ENCODE measurements around the gene ETS1. TPM values are rescaled to one million over a fixed set of nuclear protein-coding genes. Genes with fewer than 3 reads are reported as not detected.

ETS1 gene
- total and polyA plus RNA-seq, 2 experiments from 2014 or later = 6.7 to 21.8 TPM

- DNase-seq (ENCODE audit: low spot score) = no peak
- H4K20me1 ChIP-seq (ENCODE audit: insufficient read depth, poor library complexity, severe bottlenecking) = no peaks in the 10 kb centered on the region
- no peaks in the 10 kb centered on the region for H3K27me3 ChIP-seq
- WGBS (ENCODE audit: low lambda C conversion rate, missing lambda C conversion rate) = 75% methylated on average over 3 of the region's 3 CpGs
- H3K79me2 ChIP-seq = peaks cover under 1% of the 10 kb centered on the region
- H3K9me3 ChIP-seq (ENCODE audit: low read depth) = no peaks in the 10 kb centered on the region
- no peaks in the 10 kb centered on the region for H3K36me3 ChIP-seq (replicated peaks; ENCODE audit: insufficient read depth, low read depth)
- no peak overlapping the region for H2AFZ ChIP-seq
- H3K4me2 ChIP-seq = peak overlapping the region; percentile 22
- peaks cover 27% of the 10 kb centered on the region for H3K4me1 ChIP-seq (ENCODE audit: insufficient read depth)
- TF ChIP-seq EZH2phosphoT487 (IDR thresholded peaks at IDR 0.05; ENCODE audit: low read depth, severe bottlenecking, unreplicated experiment) (no peak), EZH2 (IDR thresholded peaks at IDR 0.05; ENCODE audit: borderline replicate concordance) (no peak), CTCF (IDR thresholded peaks at IDR 0.05; ENCODE audit: poor library complexity) (no peak)
- H3K4me3 ChIP-seq = no peak overlapping the region
- H3K27ac ChIP-seq = peak overlapping the region; percentile 71
- H3K9me2 ChIP-seq (replicated peaks; ENCODE audit: insufficient read depth) = no peaks in the 10 kb centered on the region
Observed at GRCh38 chr11:128463979-128464378, 123.4 kb downstream of the ETS1 start.

- Histone ChIP-seq H3K27me3 (no peaks in the 10 kb centered on the region), H3K4me1 (ENCODE audit: insufficient read depth) (peaks cover 24% of the 10 kb centered on the region), H3K9me3 (ENCODE audit: low read depth) (no peaks in the 10 kb centered on the region), H3K36me3 (replicated peaks; ENCODE audit: insufficient read depth, low read depth) (no peaks in the 10 kb centered on the region), H3K27ac (peak overlapping the region; percentile 71), H3K79me2 (no peaks in the 10 kb centered on the region), H2AFZ (no peak overlapping the region), H3K4me2 (peak overlapping the region; percentile 22), H3K9me2 (replicated peaks; ENCODE audit: insufficient read depth) (no peaks in the 10 kb centered on the region), H4K20me1 (ENCODE audit: insufficient read depth, poor library complexity, severe bottlenecking) (no peaks in the 10 kb centered on the region), H3K4me3 (no peak overlapping the region)
- TF ChIP-seq CTCF (IDR thresholded peaks at IDR 0.05; ENCODE audit: poor library complexity) = no peak
- no peak for TF ChIP-seq EZH2 (IDR thresholded peaks at IDR 0.05; ENCODE audit: borderline replicate concordance)
- no peak for TF ChIP-seq EZH2phosphoT487 (IDR thresholded peaks at IDR 0.05; ENCODE audit: low read depth, severe bottlenecking, unreplicated experiment)
- 59% methylated on average over 8 of the region's 8 CpGs for WGBS (ENCODE audit: low lambda C conversion rate, missing lambda C conversion rate)
- peak; percentile 66 for DNase-seq (ENCODE audit: low spot score)
Observed at GRCh38 chr11:128463371-128463829, 124.0 kb downstream of the ETS1 start.

- no peaks in the 10 kb centered on the region for H3K9me2 ChIP-seq (replicated peaks; ENCODE audit: insufficient read depth)
- no peaks in the 10 kb centered on the region for H4K20me1 ChIP-seq (ENCODE audit: insufficient read depth, poor library complexity, severe bottlenecking)
- no peaks in the 10 kb centered on the region for H3K36me3 ChIP-seq (replicated peaks; ENCODE audit: insufficient read depth, low read depth)
- peaks cover 19% of the 10 kb centered on the region for H3K4me1 ChIP-seq (ENCODE audit: insufficient read depth)
- no peak overlapping the region for H2AFZ ChIP-seq
- no peak for DNase-seq (ENCODE audit: low spot score)
- no peak overlapping the region for H3K4me2 ChIP-seq
- TF ChIP-seq EZH2phosphoT487 (IDR thresholded peaks at IDR 0.05; ENCODE audit: low read depth, severe bottlenecking, unreplicated experiment) (no peak), CTCF (IDR thresholded peaks at IDR 0.05; ENCODE audit: poor library complexity) (no peak), EZH2 (IDR thresholded peaks at IDR 0.05; ENCODE audit: borderline replicate concordance) (no peak)
- no peaks in the 10 kb centered on the region for H3K27me3 ChIP-seq
- peak overlapping the region; percentile 71 for H3K27ac ChIP-seq
- no peaks in the 10 kb centered on the region for H3K9me3 ChIP-seq (ENCODE audit: low read depth)
- H3K4me3 ChIP-seq = no peak overlapping the region
- H3K79me2 ChIP-seq = no peaks in the 10 kb centered on the region
- WGBS (ENCODE audit: low lambda C conversion rate, missing lambda C conversion rate) = 70% methylated on average over 4 of the region's 4 CpGs
Observed at GRCh38 chr11:128462922-128463321, 124.4 kb downstream of the ETS1 start.

- no peaks in the 10 kb centered on the region for H3K9me2 ChIP-seq (replicated peaks; ENCODE audit: insufficient read depth)
- H3K79me2 ChIP-seq = no peaks in the 10 kb centered on the region
Observed at GRCh38 chr11:128462189-128462588, 125.2 kb downstream of the ETS1 start.

More at GRCh38 chr11:128462189-128462588, 125.2 kb downstream of the ETS1 start:
- Histone ChIP-seq H3K9me3 (ENCODE audit: low read depth) (no peaks in the 10 kb centered on the region), H4K20me1 (ENCODE audit: insufficient read depth, poor library complexity, severe bottlenecking) (no peaks in the 10 kb centered on the region), H3K27me3 (no peaks in the 10 kb centered on the region), H3K4me3 (no peak overlapping the region), H2AFZ (no peak overlapping the region), H3K4me1 (ENCODE audit: insufficient read depth) (peaks cover 15% of the 10 kb centered on the region), H3K36me3 (replicated peaks; ENCODE audit: insufficient read depth, low read depth) (no peaks in the 10 kb centered on the region), H3K27ac (no peak overlapping the region), H3K4me2 (no peak overlapping the region)
- no peak for DNase-seq (ENCODE audit: low spot score)
- TF ChIP-seq CTCF (IDR thresholded peaks at IDR 0.05; ENCODE audit: poor library complexity) (no peak), EZH2phosphoT487 (IDR thresholded peaks at IDR 0.05; ENCODE audit: low read depth, severe bottlenecking, unreplicated experiment) (no peak), EZH2 (IDR thresholded peaks at IDR 0.05; ENCODE audit: borderline replicate concordance) (no peak)
- WGBS (ENCODE audit: low lambda C conversion rate, missing lambda C conversion rate) = 97% methylated on average over 13 of the region's 13 CpGs
